ENCODE results near the gene ZSWIM3. TPM values are rescaled to one million over a fixed set of nuclear protein-coding genes. Genes with fewer than 3 reads are reported as not detected.
A peak's percentile ranks its signal among the peaks of the same experiment; 100 is the strongest.

Gene ZSWIM3
- total RNA-seq, 1 experiment from 2014 or later: 1.4 TPM

DNA sequence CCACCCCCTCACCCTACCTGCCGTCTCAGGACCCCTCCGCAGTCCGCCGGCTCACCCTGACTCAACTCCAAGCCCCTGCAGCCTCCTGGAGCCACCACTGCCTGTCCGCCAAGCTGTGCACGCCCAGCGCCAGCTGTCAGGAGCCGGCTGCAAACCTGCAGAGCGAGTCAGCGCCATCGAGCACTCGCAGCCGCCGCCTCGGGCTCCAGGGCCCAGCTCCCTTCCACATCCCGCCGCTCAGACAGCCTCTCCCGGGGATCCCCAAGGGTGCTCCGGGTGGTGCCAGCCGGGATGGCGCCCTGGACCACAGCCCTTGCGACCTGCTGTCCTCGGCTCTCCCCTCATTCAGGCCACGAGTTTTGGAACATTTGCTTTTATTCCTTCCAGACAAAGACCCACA is 34.6 kb upstream of the ZSWIM3 start:
- TF ChIP-seq, protein P1, sequence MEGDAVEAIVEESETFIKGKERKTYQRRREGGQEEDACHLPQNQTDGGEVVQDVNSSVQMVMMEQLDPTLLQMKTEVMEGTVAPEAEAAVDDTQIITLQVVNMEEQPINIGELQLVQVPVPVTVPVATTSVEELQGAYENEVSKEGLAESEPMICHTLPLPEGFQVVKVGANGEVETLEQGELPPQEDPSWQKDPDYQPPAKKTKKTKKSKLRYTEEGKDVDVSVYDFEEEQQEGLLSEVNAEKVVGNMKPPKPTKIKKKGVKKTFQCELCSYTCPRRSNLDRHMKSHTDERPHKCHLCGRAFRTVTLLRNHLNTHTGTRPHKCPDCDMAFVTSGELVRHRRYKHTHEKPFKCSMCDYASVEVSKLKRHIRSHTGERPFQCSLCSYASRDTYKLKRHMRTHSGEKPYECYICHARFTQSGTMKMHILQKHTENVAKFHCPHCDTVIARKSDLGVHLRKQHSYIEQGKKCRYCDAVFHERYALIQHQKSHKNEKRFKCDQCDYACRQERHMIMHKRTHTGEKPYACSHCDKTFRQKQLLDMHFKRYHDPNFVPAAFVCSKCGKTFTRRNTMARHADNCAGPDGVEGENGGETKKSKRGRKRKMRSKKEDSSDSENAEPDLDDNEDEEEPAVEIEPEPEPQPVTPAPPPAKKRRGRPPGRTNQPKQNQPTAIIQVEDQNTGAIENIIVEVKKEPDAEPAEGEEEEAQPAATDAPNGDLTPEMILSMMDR (IDR thresholded peaks at IDR 0.05; ENCODE audit: unreplicated experiment): no peak
- Mint-ChIP-seq H3K4me1 (ENCODE audit: insufficient read depth, unreplicated experiment) (peaks cover 7% of the 10 kb centered on the region), H3K27ac (ENCODE audit: low read depth, unreplicated experiment) (no peak overlapping the region), H3K9me3 (ENCODE audit: unreplicated experiment) (no peaks in the 10 kb centered on the region), H3K4me3 (ENCODE audit: unreplicated experiment) (no peak overlapping the region), H3K27me3 (ENCODE audit: insufficient read depth, unreplicated experiment) (peaks cover 10% of the 10 kb centered on the region), H3K36me3 (ENCODE audit: insufficient read depth, unreplicated experiment) (no peaks in the 10 kb centered on the region)
- intact Hi-C loops (cut with micrococcal nuclease): no loop called here
- no TSS peak for BruUV-seq (replicated peaks)
- DNase-seq (ENCODE audit: unreplicated experiment): no peak
- POLR2A ChIA-PET: interaction anchor here (1.4 to 1.9 kb wide), 2 partner anchors 11 to 112 kb away, joined by 3 to 9 read pairs; partner anchors contain the start of genes PCIF1 and SNX21
- CTCF ChIA-PET: interaction anchor here (0.6 to 1.6 kb wide), 5 partner anchors 9 to 348 kb away, joined by 3 to 10 read pairs (median 3); no protein-coding TSS in a partner anchor

DNA sequence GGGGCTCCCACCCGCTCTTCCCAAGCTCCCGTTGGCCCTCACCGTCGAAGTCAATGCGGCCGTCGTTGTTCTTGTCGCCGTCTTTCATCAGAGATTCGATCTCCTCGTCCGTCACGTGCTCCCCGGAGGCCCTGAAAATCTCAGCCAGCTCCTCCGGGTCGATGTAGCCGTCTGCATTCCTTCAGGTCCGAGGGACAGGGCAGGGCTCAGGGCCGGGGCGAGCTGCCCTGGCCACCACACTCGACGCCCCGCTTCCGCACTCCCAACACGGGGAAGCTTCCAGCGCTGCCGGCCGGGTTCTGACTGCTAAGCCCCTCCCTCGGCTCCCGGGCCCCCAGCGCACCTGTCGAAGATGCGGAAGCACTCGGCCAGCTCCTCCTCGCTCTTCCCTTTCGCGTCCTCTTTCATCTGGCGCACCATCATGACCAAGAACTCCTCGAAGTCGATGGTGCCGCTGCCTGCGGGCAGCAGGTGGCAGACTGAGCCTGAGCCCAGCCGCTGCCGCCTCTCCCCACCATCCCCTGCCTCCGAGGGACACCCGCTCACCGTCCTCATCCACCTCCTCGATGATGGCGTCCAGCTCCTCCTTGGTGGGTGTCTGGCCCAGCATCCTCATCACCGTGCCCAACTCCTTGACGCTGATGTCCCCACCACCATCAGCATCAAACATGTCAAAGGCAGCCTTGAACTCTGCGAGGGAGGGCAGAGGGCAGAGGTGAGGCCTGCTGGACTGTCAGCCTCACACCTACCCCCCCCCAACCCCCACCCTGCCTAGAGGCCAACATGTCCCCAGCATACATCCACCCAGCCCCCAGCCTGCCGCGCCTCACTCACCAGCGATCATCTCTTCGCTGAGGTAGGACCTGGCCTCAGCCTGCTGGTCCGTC is 33.2 kb upstream of the ZSWIM3 start:
- ChIA-PET POLR2A (interaction anchor here (0.6 to 1.5 kb wide), 3 partner anchors 10 to 43 kb away, joined by 3 to 6 read pairs (median 4); partner anchors contain the start of gene SNX21), CTCF (interaction anchor here (0.7 to 1.0 kb wide), 3 partner anchors 11 to 119 kb away, joined by 3 read pairs; no protein-coding TSS in a partner anchor)
- Mint-ChIP-seq H3K9me3 (ENCODE audit: unreplicated experiment) (no peaks in the 10 kb centered on the region), H3K4me1 (ENCODE audit: insufficient read depth, unreplicated experiment) (peaks cover 5% of the 10 kb centered on the region), H3K4me3 (ENCODE audit: unreplicated experiment) (no peak overlapping the region), H3K27ac (ENCODE audit: low read depth, unreplicated experiment) (peak overlapping the region; percentile 22), H3K27me3 (ENCODE audit: insufficient read depth, unreplicated experiment) (peaks cover 10% of the 10 kb centered on the region), H3K36me3 (ENCODE audit: insufficient read depth, unreplicated experiment) (no peaks in the 10 kb centered on the region)
- TF ChIP-seq, protein P1 (IDR thresholded peaks at IDR 0.05; ENCODE audit: unreplicated experiment): no peak
- BruUV-seq (replicated peaks): no TSS peak
- DNase-seq (ENCODE audit: unreplicated experiment): no peak
- intact Hi-C loops (cut with micrococcal nuclease): no loop called here

DNA sequence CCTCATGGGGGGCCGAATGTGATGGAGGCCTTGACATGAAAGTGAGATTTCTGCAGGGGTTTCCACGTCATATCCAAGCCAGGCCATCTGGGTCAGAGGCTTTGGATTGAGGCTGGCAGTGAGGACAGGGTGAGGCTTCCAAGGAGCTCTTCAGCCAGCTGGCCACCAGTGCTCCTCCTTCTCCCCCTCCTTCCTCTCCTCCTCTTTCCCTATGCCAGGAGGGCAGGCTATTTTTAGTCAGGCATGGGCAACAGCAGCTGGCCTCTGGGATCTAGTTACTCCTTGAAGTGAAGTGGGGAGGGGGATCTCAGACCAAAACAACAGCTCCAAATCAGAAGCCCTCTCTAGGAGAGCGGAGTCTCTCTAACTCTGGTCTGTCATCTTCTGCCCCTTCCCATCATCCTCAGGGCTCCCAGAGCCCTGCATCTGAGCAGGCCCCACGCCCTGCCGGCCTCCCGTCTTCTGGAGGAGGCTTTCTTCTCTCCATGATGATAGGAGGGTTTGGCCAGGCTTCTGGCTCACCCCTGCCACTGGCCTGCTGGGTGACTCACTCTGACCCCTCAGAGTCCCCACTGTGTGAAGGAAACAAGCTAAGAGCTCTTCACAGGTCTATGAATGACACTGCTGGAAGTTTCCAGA is 30.9 kb upstream of the ZSWIM3 start:
- Mint-ChIP-seq H3K9me3 (ENCODE audit: unreplicated experiment) (no peaks in the 10 kb centered on the region), H3K4me3 (ENCODE audit: unreplicated experiment) (no peak overlapping the region), H3K27ac (ENCODE audit: low read depth, unreplicated experiment) (no peak overlapping the region), H3K27me3 (ENCODE audit: insufficient read depth, unreplicated experiment) (peaks cover under 1% of the 10 kb centered on the region), H3K4me1 (ENCODE audit: insufficient read depth, unreplicated experiment) (peaks cover 5% of the 10 kb centered on the region), H3K36me3 (ENCODE audit: insufficient read depth, unreplicated experiment) (no peaks in the 10 kb centered on the region)
- BruUV-seq (replicated peaks): no TSS peak
- intact Hi-C loops (cut with micrococcal nuclease): no loop called here
- DNase-seq (ENCODE audit: unreplicated experiment): no peak
- ChIA-PET POLR2A (interaction anchor here (0.7 to 1.3 kb wide), 4 partner anchors 9 to 47 kb away, joined by 3 to 5 read pairs (median 3); partner anchors contain the start of gene UBE2C), CTCF (interaction anchor here (0.5 to 1.7 kb wide), 2 partner anchors 27 to 190 kb away, joined by 3 to 12 read pairs; no protein-coding TSS in a partner anchor)
- TF ChIP-seq, protein P1 (IDR thresholded peaks at IDR 0.05; ENCODE audit: unreplicated experiment): no peak
